Fibroblast of peridontal ligament (primary cell): ENCODE measurements around the gene TMEM151B.
"Not testable (repeated sequence)": the region's sequence is repeated elsewhere in the genome, so short reads cannot be mapped to it uniquely, and the experiment has no call there.

Experiments used
- DNase-seq: peaks from one replicate; pipeline ENCODE4 v3.0.0-alpha.2; 2010; ENCODE audit errors: extremely low read depth

The TMEM151B gene

DNA sequence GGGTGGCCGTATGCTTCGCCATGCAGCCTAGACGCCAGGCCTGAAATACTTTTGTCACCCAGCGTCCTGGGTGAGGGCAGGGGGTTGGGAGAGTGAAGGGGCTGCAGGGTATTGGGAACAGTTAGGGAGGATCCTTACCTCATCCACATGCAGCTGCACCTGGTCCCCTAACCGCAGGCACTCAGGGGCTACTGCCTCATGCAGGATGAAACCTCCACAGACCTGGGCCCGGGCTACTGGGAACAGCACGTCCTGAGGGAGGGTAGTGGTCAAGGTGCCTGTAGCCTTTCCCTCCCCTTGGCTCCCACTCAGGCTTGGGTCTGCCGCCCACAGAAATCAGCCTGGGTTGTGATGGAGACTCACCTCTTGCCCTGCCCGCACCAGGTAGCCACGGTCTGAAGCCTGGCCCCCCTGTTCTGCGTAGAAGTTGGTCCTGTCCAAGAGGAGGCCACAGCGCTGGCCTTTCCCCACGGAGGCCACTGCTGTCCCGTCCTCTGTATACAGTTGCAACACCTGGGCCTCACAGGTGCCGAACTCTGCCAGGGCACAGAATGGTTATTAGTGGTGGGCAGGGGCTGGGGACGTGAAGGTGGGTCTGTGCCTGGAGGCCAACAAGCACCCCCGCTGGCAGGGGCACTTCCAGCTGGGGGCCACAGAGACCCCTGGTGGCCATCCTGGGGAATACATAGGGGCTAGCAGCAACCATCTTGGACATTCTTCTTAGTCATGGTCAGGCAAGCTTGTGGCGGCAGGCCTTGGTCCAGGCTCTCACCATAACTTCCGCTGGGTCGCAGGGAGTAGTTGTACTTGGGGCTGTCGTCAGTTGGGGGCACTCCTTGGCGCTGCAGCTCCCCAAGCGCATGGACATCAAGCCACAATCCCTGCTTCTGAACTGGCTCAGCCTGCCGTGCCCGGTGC is 34.3 kb downstream of the TMEM151B start:
- peak; percentile 28 for DNase-seq

DNA sequence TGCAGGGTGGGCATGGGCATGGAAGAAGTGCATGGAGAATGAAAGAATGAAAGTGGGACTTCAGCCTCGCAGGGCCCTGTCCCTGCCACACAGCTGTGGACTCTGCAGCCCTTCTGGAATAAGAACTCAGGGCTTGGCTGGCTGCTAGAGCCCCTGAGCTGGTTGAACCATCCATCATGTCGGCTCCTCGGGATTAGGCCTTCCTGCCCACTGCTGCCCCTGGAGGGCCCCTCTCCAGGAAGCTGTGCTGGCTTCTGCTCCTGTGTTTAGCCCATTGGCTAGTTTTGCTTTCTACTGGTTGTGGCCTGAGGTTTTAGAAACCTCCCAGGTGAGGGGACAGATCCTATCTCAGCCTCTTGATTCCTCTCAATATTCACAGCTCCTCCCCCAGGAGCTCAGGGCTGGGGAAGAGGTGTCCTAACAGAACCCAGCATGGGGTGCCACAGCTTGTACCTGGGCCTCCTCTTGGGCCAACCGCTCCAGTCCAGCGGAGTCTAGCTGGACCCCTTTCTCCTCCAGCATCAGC is 35.0 kb downstream of the TMEM151B start:
- no peak for DNase-seq

GRCh38 chr6:44306710-44307109 is 36.5 kb downstream of the TMEM151B start:
- no peak for DNase-seq

DNA sequence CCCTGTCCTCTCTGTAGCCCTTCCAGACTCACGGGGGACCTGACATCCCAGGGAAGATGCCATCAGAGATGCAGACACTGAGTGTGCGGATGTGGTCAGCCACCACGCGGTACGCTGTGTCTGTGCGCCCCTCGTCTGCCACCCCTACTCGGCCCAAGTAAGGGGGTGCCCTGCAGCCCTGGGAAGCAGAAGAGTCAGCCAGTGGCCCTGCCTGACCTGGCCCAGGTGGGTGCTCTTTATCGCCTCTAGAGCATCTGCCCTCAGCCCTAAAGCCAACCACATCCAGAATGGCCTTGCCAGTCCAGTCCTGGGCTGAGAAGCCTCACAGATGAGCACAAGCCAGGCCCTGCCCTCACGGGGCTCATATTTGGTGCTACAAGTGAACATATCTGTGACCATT is 37.0 kb downstream of the TMEM151B start:
- no peak for DNase-seq

DNA sequence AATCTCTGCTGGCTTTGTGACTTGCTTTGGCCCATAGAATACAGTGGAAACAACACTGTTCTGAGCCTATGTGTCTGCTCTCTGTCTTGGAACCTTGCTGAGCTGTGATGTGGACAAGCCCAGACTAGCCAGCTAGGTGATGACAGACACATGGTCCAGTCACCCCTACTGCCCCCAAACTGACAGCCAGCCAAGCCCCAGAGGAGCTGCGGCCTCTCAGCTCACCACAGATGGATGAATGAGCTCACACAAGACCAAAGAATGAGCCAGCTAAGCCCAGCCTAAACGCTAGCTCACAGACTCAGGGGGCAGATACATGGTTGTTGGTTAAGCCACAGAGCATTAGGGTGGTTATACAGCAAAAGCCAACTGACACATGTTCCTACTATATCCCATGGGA is 38.8 kb downstream of the TMEM151B start:
- DNase-seq: peak; percentile 21

DNA sequence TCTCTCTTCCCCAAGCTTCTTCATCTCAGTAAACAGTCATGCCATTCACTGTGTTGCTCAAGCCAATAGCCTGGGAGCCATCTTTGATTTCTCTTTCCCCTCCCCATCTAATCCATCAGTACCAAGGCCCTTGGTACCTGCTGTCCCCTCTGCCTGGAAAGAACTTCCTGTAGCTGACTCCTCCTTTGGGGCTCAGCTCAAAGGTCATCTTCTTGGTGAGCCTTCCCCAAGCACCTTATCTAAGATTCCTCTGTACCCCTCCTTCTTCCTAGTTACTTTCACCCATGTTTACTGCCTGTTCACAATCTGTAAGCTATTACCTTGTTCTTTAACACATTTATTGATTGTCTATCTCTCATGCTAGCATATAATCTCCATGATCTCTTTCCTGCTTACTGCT is 39.4 kb downstream of the TMEM151B start:
- DNase-seq: no peak

DNA sequence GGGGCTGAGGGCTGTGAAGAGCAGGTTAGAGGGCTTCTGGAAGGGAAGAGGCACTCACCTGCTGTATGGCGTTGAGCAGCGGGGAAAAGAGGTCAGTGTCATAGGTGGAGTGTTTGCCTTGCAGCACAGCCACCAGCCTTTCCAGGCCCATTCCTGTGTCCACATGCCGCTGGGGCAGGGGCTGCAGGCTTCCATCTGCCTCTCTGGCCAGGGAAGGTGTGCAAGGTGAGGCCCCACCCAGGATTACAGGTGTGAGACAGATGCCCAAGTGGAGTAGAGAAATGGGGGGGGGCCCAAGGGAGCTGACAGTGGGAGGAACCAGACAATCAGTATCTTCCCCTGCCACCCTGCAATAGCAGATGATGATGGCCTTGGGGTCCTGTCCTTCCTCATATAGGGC is 40.0 kb downstream of the TMEM151B start:
- no peak for DNase-seq

- no peak for DNase-seq
Observed at GRCh38 chr6:44311304-44311703, 41.1 kb downstream of the TMEM151B start.

DNA sequence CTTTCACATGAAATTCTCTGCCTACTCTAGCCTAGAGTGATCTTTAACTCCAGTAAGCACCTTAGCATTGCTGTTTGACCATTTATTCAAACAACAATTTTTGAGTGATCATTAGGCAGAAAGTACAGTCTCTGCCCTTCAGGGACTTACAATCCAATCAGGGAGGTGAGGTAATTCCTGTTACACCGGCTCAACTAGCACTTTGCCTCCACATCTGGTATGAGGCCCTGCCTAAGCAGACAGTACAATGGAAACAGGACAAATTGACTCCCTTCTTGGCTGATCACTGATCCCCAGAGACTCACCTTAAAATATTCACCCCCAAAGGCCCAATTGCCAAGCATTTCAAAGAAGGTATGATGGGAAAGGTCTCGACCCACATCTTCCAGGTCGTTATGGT is 41.5 kb downstream of the TMEM151B start:
- DNase-seq: no peak

- peak; percentile 83 for DNase-seq
Observed at GRCh38 chr6:44312901-44313788, 42.9 kb downstream of the TMEM151B start, which contains the start of gene AARS2. AARS2 (minus strand) TSS chr6:44313347; CDS start chr6:44313323, 24 bp downstream.

DNA sequence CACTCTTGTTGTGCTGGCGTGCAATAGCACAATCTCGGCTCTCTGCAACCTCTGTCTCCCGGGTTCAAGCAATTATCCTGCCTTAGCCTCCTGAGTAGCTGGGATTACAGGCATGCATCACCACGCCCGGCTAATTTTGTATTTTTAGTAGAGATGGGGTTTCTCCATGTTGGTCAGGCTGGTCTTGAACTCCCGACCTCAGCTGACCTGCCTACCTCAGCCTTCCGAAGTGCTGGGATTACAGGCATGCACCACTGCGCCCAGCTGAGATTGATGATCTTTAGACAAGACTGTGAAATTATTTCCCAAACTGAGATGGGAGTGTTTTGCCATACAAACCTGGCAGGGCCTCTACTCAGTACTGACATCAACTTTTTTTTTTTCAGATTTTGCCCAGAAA is 44.4 kb downstream of the TMEM151B start:
- not testable (repeated sequence) for DNase-seq

- DNase-seq: no peak
Observed at GRCh38 chr6:44315516-44315915, 45.3 kb downstream of the TMEM151B start.

DNA sequence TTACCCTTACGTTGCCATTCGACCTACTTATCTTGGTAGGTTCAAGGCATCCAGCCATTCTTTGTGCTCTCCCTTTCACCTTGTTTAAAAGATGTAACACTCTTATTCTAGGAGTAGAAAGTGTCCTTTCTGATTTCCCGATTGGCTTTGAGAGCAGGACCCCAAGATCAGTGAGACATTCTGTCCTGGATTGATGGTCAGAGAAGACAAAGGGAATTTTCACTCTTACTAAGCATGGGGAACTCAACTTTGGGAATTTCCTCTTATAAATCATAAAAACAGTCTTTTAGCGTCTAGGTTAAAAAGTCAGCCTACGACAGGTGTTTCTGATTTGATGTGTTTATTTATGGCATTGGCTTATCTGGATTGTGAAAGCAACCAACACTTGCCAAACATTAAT is 45.7 kb downstream of the TMEM151B start:
- no peak for DNase-seq

- DNase-seq: no peak
Observed at GRCh38 chr6:44316481-44316880, 46.2 kb downstream of the TMEM151B start.

GRCh38 chr6:44317136-44317631 is 46.9 kb downstream of the TMEM151B start:
- not testable (repeated sequence) for DNase-seq

GRCh38 chr6:44321210-44321609 is 51.0 kb downstream of the TMEM151B start:
- DNase-seq: no peak

DNA sequence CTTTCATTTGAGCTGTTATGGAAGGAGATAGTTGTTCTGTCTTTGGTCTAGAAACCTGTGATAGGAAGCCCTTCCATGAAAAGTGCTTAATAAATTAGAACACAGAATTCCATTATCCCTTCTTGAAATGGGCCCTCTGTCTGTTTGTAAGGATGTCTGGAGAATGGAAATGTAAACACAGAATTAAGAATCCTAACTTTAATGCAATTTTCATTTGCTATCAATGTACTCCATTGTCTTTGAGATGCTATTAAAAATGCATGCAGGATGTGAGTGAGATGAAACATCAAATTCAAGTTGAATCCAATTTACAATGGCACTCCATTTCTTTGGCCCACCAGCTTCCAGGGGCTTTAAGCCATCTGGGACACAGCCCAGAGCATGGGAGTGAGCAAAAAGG is 56.8 kb downstream of the TMEM151B start:
- DNase-seq: no peak

DNA sequence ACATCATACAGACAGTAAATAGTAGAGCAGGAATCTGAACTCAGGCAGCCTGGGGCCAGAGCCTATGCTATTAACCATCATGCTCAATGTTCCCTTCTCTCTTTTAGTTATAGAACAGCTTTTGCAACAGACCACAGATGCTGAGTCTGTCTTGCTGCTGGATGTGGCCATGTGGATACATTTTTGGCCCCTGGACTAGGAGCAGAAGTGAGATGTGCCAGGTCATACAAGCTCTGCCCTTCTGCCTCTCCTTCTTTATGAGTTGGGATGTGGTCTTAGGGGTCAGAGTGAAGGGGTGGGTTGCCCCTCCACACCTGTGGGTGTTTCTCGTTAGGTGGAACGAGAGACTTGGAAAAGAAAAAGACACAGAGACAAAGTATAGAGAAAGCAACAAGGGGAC is 57.5 kb downstream of the TMEM151B start:
- DNase-seq: no peak

DNA sequence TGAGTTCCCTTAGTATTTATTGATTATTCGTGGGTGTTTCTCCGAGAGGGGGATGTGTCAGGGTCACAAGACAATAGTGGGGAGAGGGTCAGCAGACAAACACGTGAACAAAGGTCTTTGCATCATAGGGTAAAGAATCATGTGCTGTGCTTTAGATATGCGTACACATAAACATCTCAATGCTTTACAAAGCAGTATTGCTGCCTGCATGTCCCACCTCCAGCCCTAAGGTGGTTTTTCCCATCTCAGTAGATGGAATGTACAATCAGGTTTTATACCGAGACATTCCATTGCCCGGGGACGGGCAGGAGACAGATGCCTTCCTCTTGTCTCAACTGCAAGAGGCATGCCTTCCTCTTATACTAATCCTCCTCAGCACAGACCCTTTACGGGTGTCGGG is 58.0 kb downstream of the TMEM151B start:
- not testable (repeated sequence) for DNase-seq

DNA sequence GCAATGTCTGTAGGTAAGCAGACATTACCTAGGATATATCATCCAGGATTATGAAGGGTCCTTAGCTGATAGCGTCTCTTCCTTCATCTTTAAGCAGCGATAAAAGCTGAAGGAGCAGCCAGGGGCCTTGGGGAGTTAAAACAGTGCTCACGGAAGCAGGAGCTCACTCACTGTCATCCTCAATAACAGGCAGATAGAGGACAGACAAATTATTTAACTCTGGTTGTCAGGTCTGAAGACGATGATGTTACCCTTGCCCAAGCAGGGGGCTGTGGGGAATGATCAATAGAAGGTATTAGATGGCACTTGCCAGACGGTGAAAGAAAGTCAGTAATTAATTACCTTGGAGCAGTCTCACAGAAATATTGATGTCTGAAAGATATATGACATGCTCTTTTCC is 59.6 kb downstream of the TMEM151B start:
- no peak for DNase-seq

- DNase-seq: no peak
Observed at GRCh38 chr6:44332585-44332984, 62.3 kb downstream of the TMEM151B start.

DNA sequence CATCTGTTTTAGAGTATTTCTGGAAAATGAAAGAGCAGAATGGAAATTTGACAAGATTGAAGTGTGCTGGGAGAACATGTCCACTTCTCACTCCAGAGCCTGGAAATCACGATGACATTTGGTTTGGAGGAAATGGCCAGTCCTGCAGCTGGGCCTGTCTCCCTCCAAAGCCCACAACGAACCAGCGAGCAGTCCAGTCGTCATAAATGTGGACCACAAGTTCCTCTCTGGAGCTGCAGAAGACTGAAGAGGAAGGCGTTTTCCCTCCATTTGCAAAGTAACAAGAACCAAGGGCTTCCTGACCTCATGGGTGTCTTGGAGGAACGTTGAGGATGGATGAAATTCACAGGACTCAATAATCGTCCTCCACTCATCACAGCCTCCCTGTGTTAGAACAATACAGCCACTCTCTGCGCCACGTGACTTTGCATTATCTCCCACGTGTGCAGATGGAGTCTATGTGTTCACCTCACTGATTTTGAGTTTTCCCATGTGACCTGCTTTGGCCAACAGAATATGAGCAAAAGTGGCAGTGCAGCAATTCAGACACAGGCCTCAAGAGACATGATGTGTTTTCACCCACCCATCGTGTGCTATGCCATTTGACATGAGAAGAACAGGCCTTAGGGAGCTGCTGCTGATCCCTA is 63.1 kb downstream of the TMEM151B start:
- DNase-seq: no peak
